IMR-90 (cell line): ENCODE data around the gene NOL4.

Source experiments
- BHLHE40 ChIP-seq: fragments of 150-350 bp; IDR thresholded peaks from 2 replicates; pipeline ENCODE4 v1.6.1; 2016; ENCODE audit warnings: mild to moderate bottlenecking, low read depth, low read length
- CTCF ChIP-seq: conservative IDR thresholded peaks from 2 replicates; pipeline ENCODE4 v1.5.1; 2012; ENCODE audit warnings: mild to moderate bottlenecking, low read depth, low read length, improper control_type of control experiment
- FOS ChIP-seq: fragments of 150-350 bp; IDR thresholded peaks from 2 replicates; pipeline ENCODE4 v1.6.1; 2016; ENCODE audit warnings: low read depth, low read length
- RAD21 ChIP-seq: IDR thresholded peaks from 2 replicates; pipeline ENCODE4 v1.6.1; 2012; ENCODE audit warnings: low read length, improper control_type of control experiment
- TF ChIP-seq, protein P1 (sequence below): fragments of 150-350 bp; IDR thresholded peaks from 2 replicates; pipeline ENCODE4 v1.6.1; 2017; ENCODE audit warnings: mild to moderate bottlenecking, antibody characterized with exemption, low read length, low read depth

- no peak for TF ChIP-seq CTCF
- no peak for TF ChIP-seq RAD21
- TF ChIP-seq, protein P1, sequence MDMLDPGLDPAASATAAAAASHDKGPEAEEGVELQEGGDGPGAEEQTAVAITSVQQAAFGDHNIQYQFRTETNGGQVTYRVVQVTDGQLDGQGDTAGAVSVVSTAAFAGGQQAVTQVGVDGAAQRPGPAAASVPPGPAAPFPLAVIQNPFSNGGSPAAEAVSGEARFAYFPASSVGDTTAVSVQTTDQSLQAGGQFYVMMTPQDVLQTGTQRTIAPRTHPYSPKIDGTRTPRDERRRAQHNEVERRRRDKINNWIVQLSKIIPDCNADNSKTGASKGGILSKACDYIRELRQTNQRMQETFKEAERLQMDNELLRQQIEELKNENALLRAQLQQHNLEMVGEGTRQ, result no peak
- no peak for TF ChIP-seq BHLHE40
- TF ChIP-seq FOS, result no peak
Measured at GRCh38 chr18:34225218-34225553, 473 bp upstream of the NOL4 start.
